ENCODE results near the gene HACD1. TPM values are rescaled to one million over a fixed set of nuclear protein-coding genes. Genes with fewer than 3 reads are reported as not detected.

The HACD1 gene
- total RNA-seq, 2 experiments from 2014 or later: 3.3 to 4.1 TPM

DNA sequence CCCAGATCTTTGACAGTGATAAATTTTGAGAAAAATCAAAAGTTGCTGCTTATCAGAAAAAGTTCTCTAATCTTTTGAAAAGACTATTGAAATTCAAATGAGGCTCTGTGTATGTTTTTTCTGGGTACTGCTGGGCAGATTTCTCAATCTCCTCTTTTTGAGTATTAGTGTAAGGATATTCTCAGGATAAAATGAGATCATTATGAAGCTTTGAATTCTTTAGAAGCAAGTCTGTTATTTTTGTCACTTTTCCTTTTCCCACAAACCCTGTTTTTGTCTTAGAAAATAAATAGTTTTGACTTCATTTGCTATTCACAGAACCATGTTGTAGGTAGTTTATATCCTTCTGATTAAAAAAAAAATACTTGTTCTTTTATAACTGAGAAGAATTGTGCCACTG is 34.7 kb upstream of the HACD1 start:
- peak overlapping the region; percentile 5 for H3K4me3 Mint-ChIP-seq
- intact Hi-C loops (cut with micrococcal nuclease): no loop called here
- CTCF ChIA-PET: interaction anchor here (0.6 kb wide), 1 partner anchor 8 kb away, joined by 3 read pairs; the partner anchor contains the start of gene STAM

DNA sequence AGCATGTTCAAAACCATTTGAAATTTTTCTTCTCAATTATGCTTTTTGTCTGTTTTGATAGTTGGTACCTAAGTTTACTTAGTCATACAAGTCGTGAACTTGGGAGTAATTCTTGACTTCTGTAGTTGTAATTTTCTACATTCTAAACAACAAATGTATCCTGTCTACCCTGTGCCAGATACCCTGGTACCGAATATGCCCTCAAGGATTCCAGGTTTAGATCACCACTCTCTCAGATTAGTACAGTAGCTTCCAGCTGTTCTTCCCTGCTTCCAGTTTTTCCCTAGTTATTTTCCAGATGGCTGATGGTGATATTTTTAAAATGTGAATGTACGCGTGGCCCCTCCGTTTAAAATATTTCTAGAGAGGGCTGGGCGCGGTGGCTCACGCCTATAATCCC is 33.2 kb upstream of the HACD1 start:
- DNase-seq: no peak
- peaks cover 50% of the 10 kb centered on the region for H3K36me3 Mint-ChIP-seq
- intact Hi-C loops (cut with micrococcal nuclease): no loop called here
- POLR2A ChIA-PET: no interaction called here
- peaks cover 14% of the 10 kb centered on the region for H3K9me3 Mint-ChIP-seq
- peak overlapping the region; percentile 45 for H3K4me3 Mint-ChIP-seq
- H3K4me1 Mint-ChIP-seq (ENCODE audit: low read depth): peaks cover 80% of the 10 kb centered on the region
- H3K27ac Mint-ChIP-seq: peak overlapping the region; percentile 70
- CTCF ChIA-PET: no interaction called here
- H3K27me3 Mint-ChIP-seq: no peaks in the 10 kb centered on the region

More for the DNA sequence above, 34.7 kb upstream of the HACD1 start:
- POLR2A ChIA-PET: no interaction called here
- peaks cover 54% of the 10 kb centered on the region for H3K36me3 Mint-ChIP-seq
- H3K27ac Mint-ChIP-seq: peak overlapping the region; percentile 50
- H3K27me3 Mint-ChIP-seq: no peaks in the 10 kb centered on the region
- peaks cover 14% of the 10 kb centered on the region for H3K9me3 Mint-ChIP-seq
- no peak for DNase-seq
- H3K4me1 Mint-ChIP-seq (ENCODE audit: low read depth): peaks cover 81% of the 10 kb centered on the region

DNA sequence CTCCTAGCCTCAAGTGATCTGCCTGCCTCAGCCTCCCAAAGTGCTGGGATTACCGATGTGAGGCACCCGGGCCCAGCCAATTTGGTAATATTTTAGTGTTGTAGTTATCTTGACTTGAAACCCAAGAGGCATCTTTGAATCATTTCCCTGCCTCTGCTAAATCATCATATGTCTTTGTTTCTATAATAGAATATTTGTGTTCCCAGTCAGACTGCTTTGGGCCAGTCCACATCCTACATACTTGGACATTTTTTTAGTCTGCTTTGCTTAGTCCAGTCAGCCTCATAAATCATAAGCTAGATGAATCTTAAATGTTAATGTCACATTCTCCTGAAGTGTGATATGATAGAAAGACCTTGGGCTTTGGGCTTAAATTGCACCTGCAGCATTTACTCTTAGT is 32.7 kb upstream of the HACD1 start:
- Mint-ChIP-seq H3K9me3 (peaks cover 14% of the 10 kb centered on the region), H3K27ac (peak overlapping the region; percentile 84), H3K4me1 (ENCODE audit: low read depth) (peaks cover 79% of the 10 kb centered on the region), H3K27me3 (no peaks in the 10 kb centered on the region), H3K4me3 (no peak overlapping the region), H3K36me3 (peaks cover 47% of the 10 kb centered on the region)
- ChIA-PET POLR2A (no interaction called here), CTCF (no interaction called here)
- DNase-seq: no peak
- intact Hi-C loops (cut with micrococcal nuclease): loop anchor here (5.0 kb wide), 1 partner anchor 223 kb away; no protein-coding TSS in a partner anchor

DNA sequence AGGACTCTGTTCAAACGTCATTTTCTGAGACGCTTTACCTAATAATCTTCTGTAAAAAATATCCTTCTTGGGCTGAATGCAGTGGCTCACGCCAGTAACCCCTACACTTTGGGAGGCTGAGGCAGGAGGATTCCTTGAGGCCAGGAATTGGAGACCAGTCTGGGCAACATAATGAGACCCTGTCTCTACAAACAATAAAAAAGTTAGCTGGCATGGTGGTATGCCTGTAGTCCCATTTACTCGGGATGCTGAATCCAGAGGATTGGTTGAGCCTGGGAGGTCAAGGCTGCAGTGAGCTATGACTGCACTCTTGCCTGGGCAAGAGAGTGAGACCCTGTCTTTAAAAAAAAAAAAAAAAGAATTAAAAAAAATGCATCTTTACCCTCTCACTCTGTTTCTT is 31.9 kb upstream of the HACD1 start:
- peaks cover 14% of the 10 kb centered on the region for H3K9me3 Mint-ChIP-seq
- H3K4me3 Mint-ChIP-seq: peak overlapping the region; percentile 56
- no peak for DNase-seq
- H3K4me1 Mint-ChIP-seq (ENCODE audit: low read depth): peaks cover 79% of the 10 kb centered on the region
- ChIA-PET POLR2A (interaction anchor here (1.6 kb wide), 1 partner anchor 25 kb away, joined by 5 read pairs; no protein-coding TSS in a partner anchor), CTCF (interaction anchor here (0.6 to 1.3 kb wide), 3 partner anchors 13 to 95 kb away, joined by 3 read pairs; no protein-coding TSS in a partner anchor)
- intact Hi-C loops (cut with micrococcal nuclease): loop anchor here (5.0 kb wide), 1 partner anchor 222 kb away; no protein-coding TSS in a partner anchor
- H3K36me3 Mint-ChIP-seq: peaks cover 48% of the 10 kb centered on the region
- peak overlapping the region; percentile 84 for H3K27ac Mint-ChIP-seq
- H3K27me3 Mint-ChIP-seq: no peaks in the 10 kb centered on the region

DNA sequence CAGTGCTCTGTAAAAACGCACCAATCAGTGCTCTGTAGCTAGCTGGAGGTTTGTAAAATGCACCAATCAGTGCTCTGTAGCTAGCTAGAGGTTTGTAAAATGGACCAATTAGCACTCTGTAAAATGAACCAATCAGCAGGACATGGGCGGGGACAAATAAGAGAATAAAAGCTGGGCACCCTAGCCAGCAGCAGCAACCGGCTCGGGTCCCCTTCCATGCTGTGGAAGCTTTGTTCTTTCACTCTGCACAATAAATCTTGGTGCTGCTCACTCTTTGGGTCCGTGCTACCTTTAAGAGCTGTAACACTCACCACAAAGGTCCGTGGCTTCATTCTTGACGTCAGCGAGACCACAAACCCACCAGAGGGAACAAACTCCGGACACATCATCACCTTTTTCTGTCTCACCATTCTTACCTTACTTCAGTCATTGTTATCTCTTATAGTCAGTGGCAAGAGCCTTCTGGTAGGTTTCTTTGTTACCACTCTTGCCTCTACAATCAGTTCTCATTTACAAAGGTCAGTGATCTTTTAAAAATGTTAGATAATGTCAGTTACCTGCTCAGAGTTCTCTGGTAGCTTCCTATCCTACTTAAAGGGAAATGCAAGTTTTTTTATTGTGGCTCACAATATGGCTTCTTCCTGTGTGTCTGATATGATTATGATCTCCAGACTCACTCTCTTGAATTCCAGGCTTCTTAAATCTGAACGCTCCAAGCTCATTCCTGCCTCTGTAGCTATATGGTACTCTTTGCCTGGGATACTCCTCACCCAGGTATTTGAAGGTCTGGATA is 31.3 kb upstream of the HACD1 start:
- Mint-ChIP-seq H3K27ac (peak overlapping the region; percentile 84), H3K9me3 (peaks cover 9% of the 10 kb centered on the region), H3K36me3 (peaks cover 43% of the 10 kb centered on the region), H3K4me3 (peak overlapping the region; percentile 56), H3K4me1 (ENCODE audit: low read depth) (peaks cover 75% of the 10 kb centered on the region), H3K27me3 (no peaks in the 10 kb centered on the region)
- peak; percentile 84 for DNase-seq
- CTCF ChIA-PET: interaction anchor here (0.6 to 1.3 kb wide), 5 partner anchors 8 to 95 kb away, joined by 3 read pairs; no protein-coding TSS in a partner anchor
- POLR2A ChIA-PET: interaction anchor here (1.6 kb wide), 1 partner anchor 25 kb away, joined by 5 read pairs; no protein-coding TSS in a partner anchor
- intact Hi-C loops (cut with micrococcal nuclease): loop anchor here (5.0 kb wide), 1 partner anchor 221 kb away; no protein-coding TSS in a partner anchor

DNA sequence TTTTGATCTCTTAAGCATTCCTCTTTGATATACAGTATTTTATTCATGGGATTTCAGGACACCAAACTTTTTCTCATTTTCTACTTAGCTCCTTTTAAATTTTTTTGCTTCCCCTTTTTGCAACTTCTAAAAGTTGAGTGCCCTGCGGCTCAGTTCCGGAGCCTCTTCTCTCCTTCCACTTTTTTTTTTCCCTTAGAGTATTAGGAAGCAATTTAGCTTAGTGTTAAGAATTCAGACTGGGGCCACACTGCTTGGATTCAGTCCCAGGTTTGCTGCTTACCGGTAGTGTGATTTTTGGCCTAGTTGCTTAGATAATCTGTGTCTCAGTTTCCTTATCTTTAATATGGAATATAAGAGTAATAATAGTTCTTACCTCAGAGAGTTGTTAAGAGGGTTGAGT is 30.2 kb upstream of the HACD1 start:
- no peak for DNase-seq
- POLR2A ChIA-PET: interaction anchor here (0.7 to 1.6 kb wide), 2 partner anchors 27 to 1843 kb away, joined by 3 to 5 read pairs; no protein-coding TSS in a partner anchor
- peaks cover 33% of the 10 kb centered on the region for H3K36me3 Mint-ChIP-seq
- no peaks in the 10 kb centered on the region for H3K27me3 Mint-ChIP-seq
- peak overlapping the region; percentile 25 for H3K4me3 Mint-ChIP-seq
- peaks cover 75% of the 10 kb centered on the region for H3K4me1 Mint-ChIP-seq (ENCODE audit: low read depth)
- intact Hi-C loops (cut with micrococcal nuclease): loop anchor here (5.0 kb wide), 1 partner anchor 220 kb away; no protein-coding TSS in a partner anchor
- peaks cover 3% of the 10 kb centered on the region for H3K9me3 Mint-ChIP-seq
- peak overlapping the region; percentile 65 for H3K27ac Mint-ChIP-seq
- CTCF ChIA-PET: interaction anchor here (1.2 to 1.5 kb wide), 2 partner anchors 29 to 95 kb away, joined by 3 to 7 read pairs; no protein-coding TSS in a partner anchor

DNA sequence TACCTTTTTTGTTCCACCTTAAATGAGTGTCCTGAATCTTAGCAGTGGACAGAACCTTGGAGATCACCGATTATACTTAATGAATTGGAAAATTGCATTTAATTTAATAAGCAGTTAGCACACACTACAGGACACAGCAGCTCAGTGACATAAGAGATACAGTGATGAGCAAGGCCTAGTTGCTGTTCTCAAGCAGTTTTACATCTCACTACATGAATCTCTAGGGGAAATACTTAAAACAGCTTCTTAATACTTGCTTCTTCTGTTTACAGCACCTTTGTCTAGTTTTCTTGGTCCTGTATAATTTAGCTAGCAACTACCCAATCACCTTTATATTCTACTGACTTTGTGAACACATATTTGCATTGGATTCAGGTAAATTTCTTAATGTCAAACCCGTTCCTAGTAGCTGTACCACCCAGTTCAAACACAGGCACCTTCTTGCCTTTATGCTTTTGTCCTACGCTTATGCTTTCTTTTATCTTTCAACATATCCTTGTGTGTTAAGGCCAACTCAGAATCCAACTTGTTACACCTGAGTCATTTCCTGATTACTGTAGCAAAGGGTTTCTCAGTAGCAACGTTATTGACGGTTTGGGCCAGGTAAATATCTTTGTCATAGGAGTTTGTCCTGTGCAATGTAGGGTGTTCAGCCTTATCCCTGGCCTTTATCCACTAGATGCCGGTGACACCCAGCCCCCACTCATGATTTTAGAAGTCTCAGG is 28.6 kb upstream of the HACD1 start:
- ChIA-PET CTCF (interaction anchor here (1.0 to 1.3 kb wide), 2 partner anchors 28 to 98 kb away, joined by 3 read pairs; partner anchors contain the start of gene HACD1), POLR2A (interaction anchor here (0.9 to 1.3 kb wide), 2 partner anchors 38 to 828 kb away, joined by 4 read pairs; partner anchors contain the start of gene RSU1)
- Mint-ChIP-seq H3K4me3 (peak overlapping the region; percentile 95), H3K36me3 (peaks cover 25% of the 10 kb centered on the region), H3K9me3 (peaks cover 3% of the 10 kb centered on the region), H3K4me1 (ENCODE audit: low read depth) (peaks cover 69% of the 10 kb centered on the region), H3K27ac (peak overlapping the region; percentile 95), H3K27me3 (no peaks in the 10 kb centered on the region)
- DNase-seq: peak; percentile 16
- intact Hi-C loops (cut with micrococcal nuclease): loop anchor here (1.0 to 5.0 kb wide), 4 partner anchors 24 to 417 kb away; partner anchors contain the start of gene VIM

DNA sequence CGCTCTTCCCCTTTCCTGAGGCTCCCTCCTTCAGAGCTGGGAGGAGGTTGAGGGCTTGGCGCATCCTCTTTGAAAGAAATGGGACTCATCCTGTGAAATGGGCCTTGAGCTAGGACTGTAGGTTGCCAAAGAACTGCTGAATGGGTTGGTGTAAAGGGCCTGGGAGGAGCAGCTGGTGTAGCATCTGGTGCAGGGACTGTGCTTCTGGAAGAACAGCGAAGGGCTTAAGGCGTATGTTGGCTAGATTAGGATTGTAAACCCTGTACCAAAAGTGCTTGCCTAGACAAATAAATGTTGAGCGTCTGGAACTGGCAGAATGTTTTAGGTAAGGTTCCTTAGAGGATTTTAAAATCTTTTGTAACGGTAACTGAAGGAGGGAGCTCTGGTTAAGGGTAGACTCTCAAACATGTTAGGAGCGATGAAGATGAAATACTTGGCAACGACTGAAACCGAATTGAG is 27.3 kb upstream of the HACD1 start:
- ChIA-PET CTCF (interaction anchor here (1.0 to 2.0 kb wide), 8 partner anchors 25 to 268 kb away, joined by 3 to 8 read pairs (median 4); partner anchors contain the start of gene HACD1), POLR2A (interaction anchor here (0.7 to 2.0 kb wide), 10 partner anchors 13 to 1014 kb away, joined by 3 to 10 read pairs (median 4); partner anchors contain the start of gene RSU1)
- intact Hi-C loops (cut with micrococcal nuclease): loop anchor here (1.0 to 5.0 kb wide), 7 partner anchors 27 to 1015 kb away; partner anchors contain the start of genes ARL5B, HACD1, RSU1 and ST8SIA6
- Mint-ChIP-seq H3K9me3 (peaks cover 3% of the 10 kb centered on the region), H3K4me3 (peak overlapping the region; percentile 95), H3K36me3 (peaks cover 19% of the 10 kb centered on the region), H3K27ac (peak overlapping the region; percentile 99), H3K27me3 (no peaks in the 10 kb centered on the region), H3K4me1 (ENCODE audit: low read depth) (peaks cover 57% of the 10 kb centered on the region)
- DNase-seq: no peak

DNA sequence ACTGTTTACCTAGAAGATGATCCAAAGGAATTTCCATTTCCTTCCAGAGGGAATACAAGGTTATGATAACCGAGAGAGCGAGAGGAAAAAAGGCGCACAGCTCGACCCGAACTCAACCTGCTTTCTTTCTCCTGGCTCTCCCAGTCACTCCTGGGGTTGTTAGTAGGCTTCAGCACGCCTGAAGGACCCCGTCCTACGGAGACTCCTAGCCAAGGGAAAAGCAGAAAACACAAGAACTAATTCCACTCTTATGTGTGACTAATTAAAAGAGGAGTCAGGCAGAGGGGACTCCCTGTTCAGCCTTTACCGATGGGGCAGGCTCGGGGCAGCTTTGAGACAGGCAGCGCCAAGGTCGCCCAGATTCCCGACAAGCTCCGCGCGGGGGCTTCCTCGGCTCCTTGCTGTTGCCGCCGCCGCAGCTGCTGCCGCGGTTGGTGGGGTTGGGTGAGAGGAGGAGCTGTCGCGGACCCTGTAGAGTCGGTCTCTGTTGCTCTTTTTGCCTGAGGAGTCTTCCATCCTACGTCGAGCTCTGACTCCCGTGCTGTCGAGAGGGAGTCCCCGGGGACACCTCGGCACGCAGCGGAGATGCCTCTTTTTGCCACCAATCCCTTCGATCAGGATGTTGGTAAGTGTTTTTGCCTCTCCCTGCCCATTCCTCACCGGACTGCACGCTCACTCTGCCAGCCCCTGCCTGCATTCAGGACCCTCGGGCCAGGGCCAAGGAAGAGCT is 26.7 kb upstream of the HACD1 start, which contains the start of gene STAM:
STAM (plus strand) TSS at position 397 of the 730 bp plus-strand sequence; CDS start at position 586, 189 bp downstream.
- Mint-ChIP-seq H3K9me3 (peaks cover 3% of the 10 kb centered on the region), H3K27ac (peak within 1 kb of the TSS; percentile 99), H3K36me3 (peaks cover 19% of the 10 kb centered on the region), H3K4me1 (ENCODE audit: low read depth) (peaks cover 53% of the 10 kb centered on the region), H3K4me3 (peak within 1 kb of the TSS; percentile 95), H3K27me3 (no peaks in the 10 kb centered on the region)
- ChIA-PET CTCF (interaction anchor here (1.0 to 2.0 kb wide), 13 partner anchors 8 to 267 kb away, joined by 3 to 8 read pairs (median 4); partner anchors contain the start of gene HACD1), POLR2A (interaction anchor here (0.7 to 2.0 kb wide), 12 partner anchors 13 to 1015 kb away, joined by 3 to 10 read pairs (median 4); partner anchors contain the start of gene HACD1)
- intact Hi-C loops (cut with micrococcal nuclease): loop anchor here (1.0 to 5.0 kb wide), 7 partner anchors 27 to 1015 kb away; partner anchors contain the start of genes ARL5B, HACD1, RSU1 and ST8SIA6
- peak; percentile 94 for DNase-seq

DNA sequence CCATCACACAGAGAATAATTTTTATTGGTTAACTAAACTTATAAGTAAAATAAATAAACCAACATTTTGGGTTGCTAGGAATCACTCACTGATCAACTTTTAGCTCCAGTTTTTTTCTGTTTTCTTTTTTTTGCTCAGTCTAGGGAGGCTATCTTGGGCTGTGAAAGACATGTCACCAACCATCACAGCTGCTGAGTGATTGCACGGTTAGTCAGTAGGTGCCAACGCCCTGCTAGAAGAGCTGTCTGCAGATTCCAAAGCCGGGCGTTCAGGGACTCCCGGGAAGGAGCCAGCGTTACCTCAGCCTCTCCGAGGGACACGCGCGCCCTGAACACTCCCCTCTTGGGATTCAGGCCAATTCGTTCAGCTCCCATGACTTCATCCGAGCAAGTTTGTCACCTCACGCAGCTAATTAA is 26.2 kb upstream of the HACD1 start:
- POLR2A ChIA-PET: interaction anchor here (1.1 to 2.0 kb wide), 8 partner anchors 20 to 413 kb away, joined by 3 to 10 read pairs (median 6); partner anchors contain the start of gene HACD1
- CTCF ChIA-PET: interaction anchor here (1.0 to 2.0 kb wide), 10 partner anchors 8 to 94 kb away, joined by 3 to 8 read pairs (median 4); partner anchors contain the start of gene HACD1
- intact Hi-C loops (cut with micrococcal nuclease): loop anchor here (5.0 kb wide), 2 partner anchors 131 to 191 kb away; partner anchors contain the start of gene ST8SIA6
- H3K36me3 Mint-ChIP-seq: peaks cover 16% of the 10 kb centered on the region
- no peaks in the 10 kb centered on the region for H3K27me3 Mint-ChIP-seq
- H3K4me1 Mint-ChIP-seq (ENCODE audit: low read depth): peaks cover 48% of the 10 kb centered on the region
- peak overlapping the region; percentile 99 for H3K27ac Mint-ChIP-seq
- peak overlapping the region; percentile 95 for H3K4me3 Mint-ChIP-seq
- DNase-seq: no peak
- H3K9me3 Mint-ChIP-seq: peaks cover 3% of the 10 kb centered on the region

Measured in activated CD4-positive, alpha-beta memory T cell treated with anti-CD3 and anti-CD28 coated beads for 36 hours (primary cell).